Caco-2 (cell line): ENCODE results near the gene RNF208. TPM values are rescaled to one million over a fixed set of nuclear protein-coding genes. Genes with fewer than 3 reads are reported as not detected.

Experiments used
- Bru-seq: library from RNA; stranded (reverse); fragments of 400-500 nt; gene quantifications from one replicate; lab custom pipeline; 2021; lab: Mats Ljungman, UMichigan
- BruChase-seq, 2 experiments: library from RNA; stranded (reverse); fragments of 400-500 nt; gene quantifications; one replicate each; lab custom pipeline; 2021; lab: Mats Ljungman, UMichigan
- BruUV-seq: library from RNA; stranded (reverse); fragments of 400-500 nt; replicated peaks from 2 replicates; lab custom pipeline; 2021; lab: Mats Ljungman, UMichigan
- CTCF ChIA-PET: fragments of 300-600 bp; sonication (Branson Sonifier 250); formaldehyde crosslinking; loops from one replicate; lab custom pipeline; 2022; ENCODE audit warnings: antibody characterized with exemption; lab: Charles Lee
- POLR2A ChIA-PET: fragments of 300-600 bp; sonication (Branson Sonifier 250); formaldehyde crosslinking; loops from one replicate; lab custom pipeline; 2022; ENCODE audit warnings: antibody characterized with exemption; lab: Charles Lee
- DNase-seq, 2 experiments: peaks; one replicate each; pipeline versions ENCODE4 v3.0.0 to v3.0.0-alpha.2; 2020 to 2022
- H3K27me3 ChIP-seq: replicated peaks from 2 replicates; pipeline ENCODE4 v1.6.0; 2011; ENCODE audit warnings: low read length; ENCODE audit not compliant: control insufficient read depth, insufficient read depth
- H3K36me3 ChIP-seq: 2 replicates; pipeline ENCODE4 v1.5.1; 2011; ENCODE audit warnings: low read length; ENCODE audit not compliant: control insufficient read depth, insufficient read depth
- H3K4me1 ChIP-seq: fragments of 250-450 bp; sonication (Bioruptor Pico); 2 replicates; pipeline ENCODE4 v1.5.1; 2020; ENCODE audit warnings: mild to moderate bottlenecking
- H3K4me3 ChIP-seq: 2 replicates; pipeline ENCODE4 v1.5.1; 2011; ENCODE audit warnings: low read depth, mild to moderate bottlenecking, control low read depth, low read length
- H3K9me3 ChIP-seq: fragments of 250-450 bp; sonication (Bioruptor Pico); 2 replicates; pipeline ENCODE4 v1.5.1; 2020; ENCODE audit warnings: mild to moderate bottlenecking, moderate library complexity
- H3K27ac Mint-ChIP-seq: one replicate; pipeline ENCODE4 v1.8.0; 2022; ENCODE audit warnings: mixed read lengths; ENCODE audit not compliant: unreplicated experiment
- H3K27me3 Mint-ChIP-seq: one replicate; pipeline ENCODE4 v1.8.0; 2022; ENCODE audit warnings: mixed read lengths; ENCODE audit not compliant: insufficient read depth, unreplicated experiment
- H3K36me3 Mint-ChIP-seq: one replicate; pipeline ENCODE4 v1.8.0; 2022; ENCODE audit warnings: mild to moderate bottlenecking, mixed read lengths; ENCODE audit not compliant: insufficient read depth, unreplicated experiment
- H3K4me1 Mint-ChIP-seq: one replicate; pipeline ENCODE4 v1.8.0; 2022; ENCODE audit warnings: low read depth, mixed read lengths; ENCODE audit not compliant: unreplicated experiment
- H3K4me3 Mint-ChIP-seq: one replicate; pipeline ENCODE4 v1.8.0; 2022; ENCODE audit warnings: mild to moderate bottlenecking, moderate library complexity, mixed read lengths; ENCODE audit not compliant: unreplicated experiment
- H3K9me3 Mint-ChIP-seq: one replicate; pipeline ENCODE4 v1.8.0; 2022; ENCODE audit warnings: mixed read lengths; ENCODE audit not compliant: unreplicated experiment
- intact Hi-C: fragments of 100-400 bp; cut with micrococcal nuclease; formaldehyde crosslinking; loops from one replicate; pipeline ENCODE4 v1.10.0; 2022; ENCODE audit not compliant: unreplicated experiment
- long read RNA-seq: library from polyadenylated mRNA; stranded (forward); transcript quantifications from one replicate; pipeline ENCODE4 v2.0.0, GENCODE V29; 2022
- total RNA-seq: library from RNA; stranded (reverse); gene quantifications from 2 replicates; pipeline ENCODE4 v1.2.3, GENCODE V29; 2022
- TF ChIP-seq, protein P1 (sequence below), 2 experiments: fragments of 200-600 bp in 1 of 2; IDR thresholded peaks; 1 replicate in 1 of 2; 2 replicates in 1 of 2; pipeline versions ENCODE4 v1.5.1 to v1.8.0; 2011 to 2022; ENCODE audit warnings: antibody characterized with exemption in 1 of 2, control low read depth in 1 of 2, inconsistent platforms in 1 of 2, low read depth in 1 of 2, low read length in 1 of 2, mild to moderate bottlenecking in 1 of 2, moderate library complexity in 1 of 2; ENCODE audit not compliant: insufficient read depth in 1 of 2, severe bottlenecking in 1 of 2, unreplicated experiment in 1 of 2

Gene RNF208, protein sequence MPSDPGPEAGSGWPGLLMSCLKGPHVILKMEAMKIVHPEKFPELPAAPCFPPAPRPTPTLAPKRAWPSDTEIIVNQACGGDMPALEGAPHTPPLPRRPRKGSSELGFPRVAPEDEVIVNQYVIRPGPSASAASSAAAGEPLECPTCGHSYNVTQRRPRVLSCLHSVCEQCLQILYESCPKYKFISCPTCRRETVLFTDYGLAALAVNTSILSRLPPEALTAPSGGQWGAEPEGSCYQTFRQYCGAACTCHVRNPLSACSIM
- total RNA-seq (6.3 and 6.5 TPM in 2 replicates), Bru-seq, nascent RNA (percentile 22 among the genes with signal in this experiment), BruChase-seq, experiment 1, labeled RNA remaining after a 2-hour chase (percentile 54 among the genes with signal in this experiment), BruChase-seq, experiment 2, labeled RNA remaining after a 6-hour chase (percentile 59 among the genes with signal in this experiment)
- long read RNA-seq, transcript RNF208-201 (1 exons, 1,077 nt), result major isoform, 8 of 8 reads
- long read RNA-seq, partial matches to known transcripts, result 0 of 8 reads
- long read RNA-seq, other reads (novel, unspliced or antisense), result 0 of 8 reads

DNA sequence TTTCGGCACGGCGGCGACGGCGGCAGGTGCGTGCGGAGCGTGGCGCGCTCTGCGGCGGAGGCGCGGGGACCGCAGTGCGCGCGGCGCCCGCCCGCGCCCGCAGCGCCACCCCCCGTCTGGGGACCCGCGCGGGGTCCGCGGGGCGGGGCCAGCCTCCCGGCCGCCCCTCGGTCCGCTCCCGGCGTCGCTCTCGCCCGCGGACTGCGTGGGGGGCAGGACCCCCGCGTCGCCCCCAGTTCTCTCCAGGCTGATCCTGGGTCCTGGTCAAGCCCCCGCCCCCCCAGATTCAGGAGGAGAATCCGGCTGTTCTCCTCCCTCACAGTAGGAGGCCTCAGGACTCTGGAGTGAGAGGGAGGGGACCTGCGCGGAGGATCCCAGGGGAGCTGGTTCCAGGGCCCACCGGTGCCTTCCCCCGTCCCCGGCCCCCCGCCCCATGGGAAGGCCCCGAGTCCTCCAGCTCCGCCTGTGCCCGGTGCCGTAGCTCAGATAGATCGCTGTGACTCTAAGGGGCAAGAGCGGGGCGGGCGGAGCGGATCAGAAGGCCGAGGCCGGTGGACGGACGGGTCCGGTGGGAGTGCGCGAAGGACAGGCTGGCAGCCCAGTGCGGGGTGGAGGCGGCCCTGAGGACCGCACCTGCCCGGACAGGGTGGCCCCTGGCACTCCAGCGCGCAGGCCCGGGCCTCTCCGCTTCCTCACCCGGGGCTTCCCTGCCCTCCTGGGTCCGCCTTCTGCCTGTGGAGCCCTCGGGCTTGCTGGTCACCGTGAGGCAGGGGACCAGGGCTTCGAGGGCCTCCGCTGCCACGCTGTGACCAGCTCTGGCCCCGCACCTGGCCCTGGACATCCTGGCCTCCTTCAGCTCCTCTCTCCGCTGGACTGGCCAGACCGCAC is at the start of gene RNF208:
Gene RNF208 (minus strand): TSS at position 51 of the 888 bp plus-strand sequence. CDS start 1,028 bp downstream, outside the sequence.
- peaks cover 8% of the 10 kb centered on the region for H3K4me1 Mint-ChIP-seq
- H3K27ac Mint-ChIP-seq, result no peak within 1 kb of the TSS
- peaks cover 21% of the 10 kb centered on the region for H3K36me3 Mint-ChIP-seq
- POLR2A ChIA-PET, result interaction anchor here (1.0 to 3.3 kb wide), 5 partner anchors 18 to 33 kb away, joined by 5 to 27 read pairs (median 10); partner anchors contain the start of genes ANAPC2, NELFB, SSNA1 and TPRN
- H3K27me3 Mint-ChIP-seq, result no peaks in the 10 kb centered on the region
- intact Hi-C loops, result loop anchor here (2.0 kb wide), 1 partner anchor 18 kb away; the partner anchor contains the start of gene TUBB4B
- BruUV-seq, result no TSS peak
- H3K4me3 ChIP-seq, result peak within 1 kb of the TSS; percentile 69
- H3K9me3 Mint-ChIP-seq, result no peaks in the 10 kb centered on the region
- peaks cover 29% of the 10 kb centered on the region for H3K4me1 ChIP-seq
- peak within 1 kb of the TSS; percentile 85 for H3K4me3 Mint-ChIP-seq
- DNase-seq, result no peak
- H3K36me3 ChIP-seq, result no peaks in the 10 kb centered on the region
- TF ChIP-seq, protein P1, sequence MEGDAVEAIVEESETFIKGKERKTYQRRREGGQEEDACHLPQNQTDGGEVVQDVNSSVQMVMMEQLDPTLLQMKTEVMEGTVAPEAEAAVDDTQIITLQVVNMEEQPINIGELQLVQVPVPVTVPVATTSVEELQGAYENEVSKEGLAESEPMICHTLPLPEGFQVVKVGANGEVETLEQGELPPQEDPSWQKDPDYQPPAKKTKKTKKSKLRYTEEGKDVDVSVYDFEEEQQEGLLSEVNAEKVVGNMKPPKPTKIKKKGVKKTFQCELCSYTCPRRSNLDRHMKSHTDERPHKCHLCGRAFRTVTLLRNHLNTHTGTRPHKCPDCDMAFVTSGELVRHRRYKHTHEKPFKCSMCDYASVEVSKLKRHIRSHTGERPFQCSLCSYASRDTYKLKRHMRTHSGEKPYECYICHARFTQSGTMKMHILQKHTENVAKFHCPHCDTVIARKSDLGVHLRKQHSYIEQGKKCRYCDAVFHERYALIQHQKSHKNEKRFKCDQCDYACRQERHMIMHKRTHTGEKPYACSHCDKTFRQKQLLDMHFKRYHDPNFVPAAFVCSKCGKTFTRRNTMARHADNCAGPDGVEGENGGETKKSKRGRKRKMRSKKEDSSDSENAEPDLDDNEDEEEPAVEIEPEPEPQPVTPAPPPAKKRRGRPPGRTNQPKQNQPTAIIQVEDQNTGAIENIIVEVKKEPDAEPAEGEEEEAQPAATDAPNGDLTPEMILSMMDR (IDR thresholded peaks at IDR 0.05; ENCODE audit: insufficient read depth in 1 of 2, low read depth in 1 of 2, low read length in 1 of 2, severe bottlenecking in 1 of 2, unreplicated experiment in 1 of 2), result peak in 1 of 2 experiments; percentile 4
- H3K9me3 ChIP-seq, result no peaks in the 10 kb centered on the region
- no peaks in the 10 kb centered on the region for H3K27me3 ChIP-seq
- CTCF ChIA-PET, result interaction anchor here (1.0 to 2.5 kb wide), 7 partner anchors 14 to 47 kb away, joined by 3 to 27 read pairs (median 3); partner anchors contain the start of gene TUBB4B

GRCh38 chr9:137271696-137272076 is 49.6 kb upstream of the RNF208 start:
- Mint-ChIP-seq H3K9me3 (no peaks in the 10 kb centered on the region), H3K4me1 (no peaks in the 10 kb centered on the region), H3K27me3 (no peaks in the 10 kb centered on the region), H3K27ac (no peak overlapping the region), H3K4me3 (no peak overlapping the region), H3K36me3 (peaks cover 72% of the 10 kb centered on the region)
- POLR2A ChIA-PET, result no interaction called here
- CTCF ChIA-PET, result no interaction called here
- Histone ChIP-seq H3K9me3 (no peaks in the 10 kb centered on the region), H3K36me3 (peaks cover 1% of the 10 kb centered on the region; the same call in 1 of the 2 replicates), H3K27me3 (no peaks in the 10 kb centered on the region), H3K4me1 (no peaks in the 10 kb centered on the region), H3K4me3 (no peak overlapping the region)
- no peak for DNase-seq
- BruUV-seq, result no TSS peak
- intact Hi-C loops, result no loop called here
- TF ChIP-seq, protein P1 (IDR thresholded peaks at IDR 0.05; ENCODE audit: insufficient read depth in 1 of 2, low read depth in 1 of 2, low read length in 1 of 2, severe bottlenecking in 1 of 2, unreplicated experiment in 1 of 2), result no peak
